GM18517 (cell line): ENCODE results near the gene SFXN3.

ENCODE experiments used
- ATAC-seq: cut with Tn5 transposase; IDR thresholded peaks from one replicate; pipeline ENCODE4 v1.9.1; 2021; ENCODE audit warnings: mild to moderate bottlenecking, moderate library complexity; ENCODE audit not compliant: unreplicated experiment

Gene SFXN3, protein sequence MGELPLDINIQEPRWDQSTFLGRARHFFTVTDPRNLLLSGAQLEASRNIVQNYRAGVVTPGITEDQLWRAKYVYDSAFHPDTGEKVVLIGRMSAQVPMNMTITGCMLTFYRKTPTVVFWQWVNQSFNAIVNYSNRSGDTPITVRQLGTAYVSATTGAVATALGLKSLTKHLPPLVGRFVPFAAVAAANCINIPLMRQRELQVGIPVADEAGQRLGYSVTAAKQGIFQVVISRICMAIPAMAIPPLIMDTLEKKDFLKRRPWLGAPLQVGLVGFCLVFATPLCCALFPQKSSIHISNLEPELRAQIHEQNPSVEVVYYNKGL

DNA sequence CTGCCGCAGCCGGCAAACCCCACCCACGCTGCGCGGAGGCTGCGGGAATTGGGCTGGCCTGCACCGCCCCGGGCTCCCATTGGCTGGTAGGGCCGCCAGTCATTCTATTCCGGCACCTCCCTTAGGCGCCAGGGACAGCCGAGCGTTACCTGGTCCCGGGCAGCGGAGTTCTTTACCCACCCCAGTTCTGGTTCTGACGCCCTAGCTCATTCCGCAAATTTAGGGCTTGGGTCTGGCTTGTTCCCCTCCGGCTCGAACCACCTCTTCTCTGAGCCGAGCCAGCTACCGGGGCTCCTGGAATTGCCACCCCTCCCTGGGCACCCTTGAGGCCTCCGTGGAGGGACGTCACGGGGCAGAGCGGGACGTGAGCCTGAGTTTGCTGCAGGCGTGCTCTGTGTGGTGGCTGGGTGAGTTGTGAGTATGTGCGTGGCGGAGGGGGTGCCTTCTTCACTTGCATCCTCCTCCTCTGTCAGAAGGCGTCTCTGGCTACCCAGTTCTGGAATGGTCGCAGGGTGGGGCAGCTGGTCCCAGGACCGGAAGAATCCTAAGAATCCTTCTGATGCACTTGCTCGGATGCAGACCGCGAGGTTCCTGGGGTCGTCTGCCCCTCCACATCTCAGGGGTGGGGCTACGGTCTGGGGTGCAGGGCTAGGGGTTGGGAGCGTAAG, at the start of gene SFXN3, which contains the start of gene PDZD7:
SFXN3 (plus strand) TSS at position 107 of the 668 bp plus-strand sequence. CDS start 3,461 bp downstream, outside the sequence.
PDZD7 (minus strand) TSS at position 2 of the 668 bp plus-strand sequence. CDS start 910 bp downstream, outside the sequence.
- ATAC-seq = peak; percentile 81

DNA sequence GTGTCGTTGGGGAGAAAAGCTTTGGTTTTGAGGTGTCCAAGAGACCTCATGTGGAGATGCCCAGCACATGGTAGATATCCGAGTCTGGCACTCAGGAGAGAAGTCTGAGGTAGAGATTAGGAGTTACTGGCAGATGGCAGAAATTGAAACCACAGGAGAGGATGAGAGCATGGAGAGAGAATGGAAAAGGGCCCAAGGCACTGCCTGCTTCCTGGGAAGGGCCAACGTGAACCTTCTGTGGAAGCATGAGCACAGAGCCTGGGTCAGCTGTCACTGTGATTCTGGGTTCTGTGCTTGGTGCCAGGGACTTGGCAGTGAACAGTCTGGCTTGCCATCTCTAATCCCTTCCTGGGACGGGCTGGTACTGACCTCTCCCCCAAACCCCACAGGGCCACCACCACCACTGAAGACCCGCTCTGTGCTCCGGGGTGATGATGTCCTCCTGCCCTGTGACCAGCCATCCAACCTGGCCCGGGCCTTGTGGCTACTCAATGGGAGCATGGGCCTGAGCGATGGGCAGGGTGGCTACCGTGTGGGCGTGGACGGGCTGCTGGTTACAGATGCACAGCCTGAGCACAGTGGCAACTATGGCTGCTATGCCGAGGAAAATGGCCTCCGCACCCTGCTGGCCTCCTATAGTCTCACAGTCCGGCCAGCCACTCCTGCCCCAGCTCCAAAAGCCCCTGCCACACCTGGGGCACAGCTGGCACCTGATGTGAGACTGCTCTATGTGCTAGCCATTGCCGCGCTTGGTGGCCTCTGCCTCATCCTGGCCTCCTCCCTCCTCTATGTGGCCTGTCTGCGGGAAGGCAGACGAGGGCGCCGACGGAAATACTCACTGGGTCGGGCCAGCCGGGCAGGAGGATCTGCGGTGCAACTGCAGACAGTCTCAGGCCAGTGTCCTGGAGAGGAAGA, 47.9 kb upstream of the SFXN3 start:
- ATAC-seq = no peak

DNA sequence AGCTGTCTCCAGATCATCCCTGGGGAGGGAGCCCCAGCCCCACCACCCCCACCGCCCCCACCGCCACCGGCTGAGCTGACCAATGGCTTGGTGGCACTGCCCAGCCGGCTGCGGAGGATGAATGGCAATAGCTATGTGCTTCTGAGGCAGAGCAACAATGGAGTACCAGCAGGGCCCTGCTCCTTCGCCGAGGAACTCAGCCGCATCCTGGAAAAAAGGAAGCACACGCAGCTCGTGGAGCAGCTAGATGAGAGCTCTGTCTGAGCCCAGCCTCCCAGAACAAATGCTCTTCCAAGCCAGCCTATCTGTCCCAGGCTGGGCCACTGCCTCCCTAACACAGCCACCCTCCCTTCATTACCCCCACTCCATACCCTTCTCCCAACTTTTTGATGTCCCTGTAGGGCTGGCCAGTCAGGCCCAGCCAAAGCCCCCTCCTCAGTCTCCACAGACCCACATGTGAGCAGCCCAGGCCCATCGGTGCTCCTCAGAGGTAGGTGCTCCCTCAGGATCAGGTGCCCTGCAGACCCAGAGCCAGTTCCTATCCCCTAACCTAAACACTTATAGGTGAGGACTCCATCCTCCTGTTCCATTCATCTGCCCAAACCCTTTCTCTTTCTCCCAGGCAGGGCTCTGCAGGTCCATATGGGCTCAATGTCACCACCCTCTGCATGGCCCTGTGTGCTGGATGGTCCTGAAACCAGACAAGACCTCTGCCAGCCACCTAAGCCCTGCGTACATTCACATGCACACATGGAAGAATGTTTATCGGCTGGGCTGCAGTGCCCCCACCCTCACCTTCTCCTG, 47.0 kb upstream of the SFXN3 start:
- ATAC-seq = no peak

DNA sequence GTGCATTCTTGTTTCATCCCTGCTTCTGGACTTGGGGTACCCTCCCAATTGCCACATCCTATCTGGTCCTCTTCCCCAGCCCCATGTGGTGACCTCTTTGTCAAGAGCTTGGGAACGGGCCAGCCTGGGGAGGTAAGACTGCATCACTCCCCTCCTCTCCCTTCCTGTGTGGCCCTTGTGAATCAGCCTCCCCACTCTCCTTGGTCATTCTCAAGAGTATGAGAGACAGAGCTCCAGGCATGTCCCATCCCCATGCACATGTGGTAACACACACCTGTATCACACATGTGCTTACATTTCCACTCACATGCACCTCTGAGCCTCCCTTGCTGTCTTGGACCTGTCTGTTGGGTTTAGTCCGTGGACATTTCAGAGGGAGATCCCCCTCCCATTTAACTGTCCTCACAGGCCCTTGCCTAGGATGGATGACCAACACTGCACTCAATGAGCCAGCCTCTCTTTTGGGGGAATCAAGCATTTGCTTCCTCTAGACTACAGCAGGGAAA, 46.3 kb upstream of the SFXN3 start:
- ATAC-seq = no peak

DNA sequence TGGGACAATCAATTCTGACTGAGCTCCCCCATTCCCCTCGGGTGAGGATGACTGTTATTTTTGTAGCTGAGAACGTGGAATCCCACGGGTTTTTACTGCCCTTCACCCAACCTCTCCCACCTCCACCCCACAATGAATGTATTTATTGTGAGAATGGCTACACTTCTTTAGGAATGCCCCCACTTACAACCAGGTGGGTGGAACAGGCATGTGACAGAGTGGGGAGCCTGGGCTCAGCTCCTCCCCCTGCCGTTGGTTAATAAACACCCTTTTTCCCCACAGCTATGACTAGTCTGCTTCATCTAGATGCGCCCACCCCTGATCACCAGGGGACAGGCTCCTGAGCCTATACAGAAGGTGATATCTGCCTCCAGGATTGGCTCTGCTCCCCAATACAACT, 45.7 kb upstream of the SFXN3 start:
- ATAC-seq = no peak

DNA sequence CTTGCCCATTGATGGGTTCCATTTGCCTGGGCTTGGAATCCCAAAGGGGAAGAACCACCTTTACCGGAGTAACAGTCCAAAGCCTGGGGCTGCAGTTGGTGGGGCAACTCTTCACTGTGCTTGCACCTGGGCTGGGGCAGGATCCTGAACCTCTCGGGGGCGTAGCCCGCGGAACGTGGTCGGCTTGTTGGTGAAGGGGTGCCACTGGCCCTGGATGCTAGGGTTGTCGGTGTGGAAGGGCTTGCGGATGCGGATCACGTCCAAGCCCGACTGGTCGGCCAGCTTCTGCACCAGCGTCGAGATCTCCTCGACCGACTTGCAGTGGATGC, 44.4 kb upstream of the SFXN3 start:
- ATAC-seq = no peak

DNA sequence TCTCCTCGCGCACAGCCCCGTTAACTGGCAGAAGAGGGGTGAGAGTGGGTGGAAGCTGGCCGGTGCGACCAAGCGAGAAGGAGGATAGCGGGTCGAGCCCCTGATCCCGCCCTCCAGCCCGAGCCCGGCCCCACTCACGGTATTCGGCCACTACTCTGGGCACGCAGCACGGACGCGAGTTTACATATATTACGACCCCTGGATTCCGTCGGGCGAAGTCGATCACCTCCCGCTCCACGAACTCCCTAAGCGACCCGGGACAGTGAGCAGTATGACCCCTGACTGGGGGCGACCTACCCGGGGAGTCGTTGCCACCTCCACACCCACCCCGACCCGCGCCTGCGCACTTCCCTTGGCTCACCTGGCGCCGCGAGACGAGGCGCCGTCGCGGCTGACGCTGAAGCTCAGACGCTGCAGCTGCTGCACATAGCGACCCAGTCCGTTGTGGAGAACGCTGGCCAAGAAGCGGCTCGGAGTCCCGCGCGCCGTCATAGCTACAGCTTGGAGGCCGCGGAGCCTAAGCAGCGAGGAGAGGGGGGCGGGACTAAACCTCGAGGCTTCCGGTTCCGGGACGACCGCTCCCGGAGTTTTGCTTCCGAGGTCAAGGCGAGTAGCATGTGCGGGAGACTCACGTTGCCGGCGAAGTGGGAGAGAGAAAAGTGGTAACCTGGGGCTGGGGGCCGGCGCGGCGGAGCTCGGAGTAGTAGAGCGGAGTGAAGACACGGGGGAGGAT, 43.9 kb upstream of the SFXN3 start, which contains the start of the genes MRPL43 and TWNK:
MRPL43 (minus strand) TSS at position 546 of the 733 bp plus-strand sequence; CDS start at position 492, 54 bp downstream.
TWNK (plus strand) TSS at position 592 of the 733 bp plus-strand sequence. CDS start 668 bp downstream, outside the sequence.
- peak; percentile 69 for ATAC-seq

DNA sequence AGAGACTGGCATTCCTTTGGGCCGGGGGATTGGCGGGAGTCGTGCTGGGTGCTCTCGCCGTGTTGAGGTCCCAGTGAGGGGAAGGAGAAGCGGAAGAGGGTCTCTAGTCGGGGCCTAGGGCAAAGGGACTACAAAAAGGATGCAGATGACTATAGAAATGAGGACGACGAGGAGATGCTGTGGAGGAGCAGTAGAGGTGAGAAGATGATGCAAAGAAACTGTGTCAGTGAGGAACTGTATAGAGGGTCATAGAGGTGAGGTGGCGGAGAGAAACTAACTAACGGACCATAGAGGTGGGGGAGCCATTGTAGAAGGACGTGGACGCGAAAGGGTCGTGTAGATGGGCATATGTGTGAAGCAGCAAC, 43.4 kb upstream of the SFXN3 start:
- no peak for ATAC-seq

DNA sequence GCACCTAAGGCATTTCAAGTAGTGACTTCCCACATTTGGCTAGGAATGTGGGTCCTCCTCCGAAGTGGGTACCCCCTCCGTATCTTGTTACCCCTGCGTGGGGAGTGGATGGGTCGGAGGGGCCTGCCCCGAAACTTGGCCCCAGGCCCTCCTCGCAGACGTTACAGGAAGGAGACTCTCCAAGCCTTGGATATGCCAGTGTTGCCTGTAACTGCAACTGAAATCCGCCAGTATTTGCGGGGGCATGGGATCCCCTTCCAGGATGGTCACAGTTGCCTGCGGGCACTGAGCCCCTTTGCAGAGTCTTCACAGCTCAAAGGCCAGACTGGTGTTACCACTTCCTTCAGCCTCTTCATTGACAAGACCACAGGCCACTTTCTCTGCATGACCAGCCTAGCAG, 42.9 kb upstream of the SFXN3 start:
- ATAC-seq = no peak

DNA sequence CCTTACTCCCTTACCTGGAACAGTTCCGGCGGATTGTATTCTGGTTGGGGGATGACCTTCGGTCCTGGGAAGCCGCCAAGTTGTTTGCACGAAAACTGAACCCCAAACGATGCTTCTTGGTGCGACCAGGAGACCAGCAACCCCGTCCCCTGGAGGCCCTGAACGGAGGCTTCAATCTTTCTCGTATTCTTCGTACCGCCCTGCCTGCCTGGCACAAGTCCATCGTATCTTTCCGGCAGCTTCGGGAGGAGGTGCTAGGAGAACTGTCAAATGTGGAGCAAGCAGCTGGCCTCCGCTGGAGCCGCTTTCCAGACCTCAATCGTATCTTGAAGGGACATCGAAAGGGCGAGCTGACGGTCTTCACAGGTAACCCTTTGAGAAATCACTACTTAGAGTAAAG, 41.9 kb upstream of the SFXN3 start:
- no peak for ATAC-seq

DNA sequence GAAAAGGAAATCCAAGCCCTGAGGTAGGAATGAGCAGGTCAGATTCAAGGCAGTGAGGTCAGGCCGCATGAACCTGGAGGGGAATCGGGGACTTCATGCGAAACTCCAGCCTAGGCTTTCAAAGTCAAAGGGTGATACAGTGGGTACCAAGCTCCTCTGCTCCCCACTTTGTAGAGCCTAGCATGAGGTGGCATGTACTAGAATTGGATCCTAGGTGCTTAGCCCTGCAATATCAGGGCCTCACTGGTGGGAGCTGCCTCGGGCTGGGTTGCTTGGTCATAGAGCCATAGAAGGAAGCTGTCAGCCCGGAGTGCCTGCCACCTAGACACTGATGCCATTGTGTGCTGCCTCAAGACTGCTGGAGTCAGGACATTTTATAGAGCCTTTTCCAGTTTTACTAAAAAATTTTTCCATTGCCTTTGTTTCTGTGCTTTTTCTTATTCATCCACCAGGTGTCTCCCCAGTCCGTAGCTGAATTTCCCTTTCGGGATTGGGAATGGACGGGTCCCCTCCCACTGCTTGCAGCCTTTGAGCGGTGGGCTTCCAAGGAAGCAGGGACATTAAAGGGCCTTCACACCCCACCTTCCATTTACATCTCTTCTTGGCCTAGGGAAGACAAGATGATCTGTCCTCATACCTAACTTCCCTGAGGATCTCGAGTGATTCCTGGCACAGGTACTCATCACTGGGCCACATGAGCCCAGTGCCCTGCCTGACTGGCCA, 36.9 kb upstream of the SFXN3 start:
- no peak for ATAC-seq

DNA sequence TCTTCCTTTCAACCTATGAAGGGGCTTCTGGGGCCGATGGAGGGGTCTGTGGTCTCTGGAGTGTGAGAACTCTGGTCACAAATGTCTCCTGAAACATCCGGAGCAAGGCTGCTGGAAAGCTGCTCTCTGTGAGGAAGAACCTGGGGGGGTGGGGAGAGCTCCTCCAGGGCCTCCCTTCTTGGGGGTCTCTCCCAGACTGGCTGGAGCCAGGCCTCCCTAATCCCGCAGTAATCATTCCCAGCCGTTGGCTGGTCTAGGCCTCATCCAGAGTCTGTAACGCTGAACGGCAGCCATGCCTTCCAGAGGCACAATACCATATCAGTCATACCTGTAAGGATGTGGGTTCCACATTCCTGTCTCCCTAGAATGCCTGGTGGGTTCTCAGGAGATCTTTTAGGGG, 35.9 kb upstream of the SFXN3 start:
- no peak for ATAC-seq

DNA sequence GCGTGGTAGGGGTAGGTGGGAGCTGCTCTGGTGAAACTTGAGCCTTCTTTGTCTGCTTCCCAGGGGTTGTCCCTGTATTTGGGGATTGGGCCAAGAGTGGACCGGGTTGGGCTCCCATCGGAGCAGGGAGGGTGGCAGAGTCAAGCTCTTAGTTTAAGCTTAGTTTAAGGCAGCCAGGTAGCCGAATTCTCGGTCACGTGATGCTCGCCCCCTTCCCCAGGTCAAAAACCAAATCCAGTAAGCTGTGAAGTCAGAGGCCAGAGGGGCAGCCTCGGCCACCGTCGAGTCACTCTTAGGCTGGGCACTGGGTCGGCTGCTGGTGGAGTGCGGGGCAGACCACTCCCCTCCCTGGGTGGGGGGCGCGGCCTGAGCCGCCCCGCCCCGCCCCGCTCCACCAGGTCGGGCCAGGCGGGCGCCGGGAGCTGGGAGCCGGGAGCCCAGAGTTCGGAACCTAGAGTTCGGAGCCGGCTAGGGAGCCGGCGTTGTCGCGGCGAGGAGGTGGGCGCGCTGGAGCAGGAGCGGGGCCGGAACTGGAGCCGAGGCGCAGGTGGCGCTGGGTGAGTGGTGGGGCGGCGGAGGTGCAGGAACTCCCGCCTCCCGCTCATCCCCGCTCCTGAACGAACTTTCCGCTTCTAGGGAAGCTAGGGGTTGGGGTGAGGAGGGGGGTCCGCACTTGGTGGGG, 34.2 kb upstream of the SFXN3 start:
- no peak for ATAC-seq

DNA sequence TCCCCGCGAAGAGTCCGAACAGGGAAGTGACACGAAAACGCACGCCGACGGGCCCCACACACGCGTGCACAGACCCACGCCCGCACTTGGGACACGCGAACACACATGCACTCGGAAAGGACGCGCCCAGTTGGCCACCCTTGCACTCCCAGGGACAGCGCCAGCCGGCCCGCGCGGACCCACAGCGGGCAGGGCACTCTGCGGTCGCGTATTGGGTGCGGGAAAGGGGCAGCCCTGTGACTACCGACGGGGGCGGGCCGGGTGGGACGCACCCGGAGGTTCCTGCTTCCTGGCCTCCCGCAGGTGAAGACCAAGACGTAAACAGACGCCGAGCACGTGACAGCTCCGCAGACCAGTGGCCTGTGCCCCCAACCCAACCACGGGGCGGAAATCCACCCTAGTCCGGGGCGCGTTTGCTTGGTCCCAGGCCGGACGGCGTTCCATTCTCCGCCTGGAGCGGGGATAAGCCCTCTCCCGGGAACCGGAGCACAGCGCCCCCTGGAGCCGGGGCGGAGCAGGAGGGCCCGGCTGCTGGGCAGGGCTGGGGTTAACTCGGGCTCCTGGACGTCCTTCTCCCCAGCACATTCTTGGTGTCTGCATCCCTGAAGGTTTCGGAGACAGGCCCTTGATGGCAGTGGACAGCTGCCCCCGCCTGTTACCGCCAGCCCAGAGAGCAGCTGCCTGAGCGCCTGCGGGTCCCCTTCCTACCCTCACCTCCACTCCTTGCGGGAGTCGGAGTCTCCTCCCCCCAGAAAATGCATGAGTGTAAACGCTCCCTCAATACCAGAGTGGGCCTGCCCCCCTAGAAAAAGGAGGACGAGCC, 33.5 kb upstream of the SFXN3 start:
- ATAC-seq = no peak

DNA sequence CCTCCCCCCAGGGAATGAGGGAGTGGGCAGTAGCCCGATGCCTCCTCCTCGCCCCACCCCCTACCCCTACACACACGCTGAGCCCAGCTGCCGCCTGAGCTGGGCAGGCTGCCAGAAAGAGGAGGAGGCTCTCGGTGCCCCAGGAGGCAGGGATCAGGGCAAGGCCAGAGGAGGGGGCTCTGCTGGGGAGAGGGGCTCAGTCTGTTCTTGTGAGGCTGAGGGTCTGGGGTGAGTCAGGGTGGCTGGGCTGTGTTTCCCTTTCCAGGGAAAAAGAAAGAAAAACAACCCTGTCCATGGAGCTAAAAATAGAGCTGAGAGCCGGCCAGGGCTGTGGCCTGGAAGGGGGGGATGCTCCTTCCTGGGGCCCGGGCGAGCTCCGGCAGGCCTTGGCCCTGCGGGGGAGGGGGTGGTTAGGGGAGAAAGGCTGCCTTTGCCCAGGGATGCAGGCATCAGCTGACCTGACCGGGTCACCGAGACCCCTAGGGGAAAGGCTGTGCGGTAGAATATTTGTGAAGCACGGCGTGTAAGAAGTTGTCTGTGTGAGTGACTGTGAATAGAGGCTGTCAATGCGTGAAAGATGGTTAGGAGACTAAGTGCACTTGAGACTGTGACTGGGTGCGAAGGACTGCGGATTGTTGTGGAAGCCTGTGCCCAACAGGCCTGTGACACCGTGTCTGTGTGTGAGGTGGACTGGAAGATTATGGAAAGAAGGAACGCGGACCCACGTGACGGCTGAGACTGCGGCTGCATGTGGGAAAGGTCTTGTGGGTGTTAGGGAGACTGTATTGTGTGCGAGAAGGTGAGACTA, 32.6 kb upstream of the SFXN3 start:
- ATAC-seq = peak; percentile 21

DNA sequence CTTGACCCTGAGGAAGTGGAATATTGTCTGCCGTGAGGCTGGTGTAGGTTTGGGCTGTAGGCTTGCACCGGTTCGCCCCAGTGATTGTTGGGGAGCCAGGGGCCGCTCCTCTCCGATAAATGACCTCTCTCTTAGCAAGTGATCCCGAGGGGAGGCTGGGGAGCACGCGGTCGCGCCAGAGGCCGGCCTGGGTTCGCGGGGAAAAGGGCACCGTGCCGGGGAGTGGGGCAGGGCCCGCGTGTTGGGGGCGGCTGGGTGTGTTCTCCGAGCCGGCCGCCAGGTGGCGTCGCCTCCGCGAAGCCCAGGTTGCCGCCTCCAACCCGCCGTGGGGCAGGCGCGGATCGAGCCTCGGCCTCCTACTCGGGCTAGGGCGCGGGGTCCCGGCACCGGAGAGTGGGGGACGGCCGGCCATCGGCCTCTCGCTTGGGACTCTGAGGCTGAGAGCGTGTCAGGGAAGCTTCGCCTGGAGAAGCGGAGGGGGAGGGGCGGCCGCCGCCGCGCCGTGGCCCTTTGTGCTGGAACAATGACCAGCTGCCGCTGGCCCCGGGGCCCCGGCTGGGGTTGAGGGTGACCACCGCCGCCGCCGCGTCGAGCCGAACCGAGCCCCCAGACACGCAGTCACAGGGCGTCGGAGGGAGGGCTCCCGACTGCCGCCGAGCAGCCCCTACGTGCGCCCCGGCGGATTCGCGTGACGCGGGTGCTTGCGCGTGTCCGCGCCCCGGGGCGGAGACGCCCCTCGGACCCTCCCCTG, 31.9 kb upstream of the SFXN3 start:
- peak; percentile 41 for ATAC-seq
